Hematopoietic multipotent progenitor cell treated with erythropoietin and hydrocortisone succinate and interleukin-3 and kit ligand, for 17 days (in vitro differentiated cells): ENCODE measurements around the gene MINK1.

Source experiments
- DNase-seq: peaks from one replicate; pipeline ENCODE4 v3.0.0-alpha.2; 2015; ENCODE audit warnings: low spot score

The MINK1 gene

DNA sequence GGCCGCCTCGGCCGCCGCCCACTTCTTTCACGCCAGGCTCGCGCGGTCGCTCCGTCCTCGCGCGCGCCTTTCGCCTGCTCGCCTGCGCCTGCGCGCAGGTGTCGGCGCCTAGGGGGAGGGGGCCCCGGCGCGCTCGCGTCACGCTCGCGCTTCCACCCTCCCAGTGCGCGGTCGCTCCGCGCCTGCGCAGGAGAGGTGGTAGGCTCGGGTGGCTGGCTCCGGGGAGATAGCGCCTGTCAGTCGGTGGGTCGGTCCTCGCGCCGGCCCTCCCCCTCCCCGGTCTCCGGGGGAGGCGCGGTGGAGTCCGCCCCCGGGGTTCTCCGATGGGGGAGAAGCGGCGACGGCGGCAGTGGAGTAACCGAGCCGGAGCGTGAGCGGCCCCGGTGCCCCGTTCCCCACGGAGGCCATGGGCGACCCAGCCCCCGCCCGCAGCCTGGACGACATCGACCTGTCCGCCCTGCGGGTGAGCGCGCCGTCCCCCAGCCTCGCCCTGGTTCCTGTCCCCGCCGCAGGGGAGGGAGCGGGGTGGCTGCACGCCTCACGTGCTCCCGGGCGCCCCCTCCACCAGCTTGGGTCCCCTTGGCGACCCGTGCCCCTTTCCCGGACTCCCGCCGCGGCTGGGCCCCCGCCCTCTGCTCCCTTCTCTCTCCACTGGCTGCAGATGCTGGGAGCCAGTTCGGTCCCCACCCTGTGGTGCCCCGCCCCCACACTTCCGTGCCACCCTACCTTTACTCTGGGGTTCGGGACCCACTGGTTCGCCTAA lies at the start of gene MINK1:
MINK1 (plus strand) TSS at position 163 of the 763 bp plus-strand sequence; CDS start at position 407, 244 bp downstream.
- DNase-seq: peak; percentile 93

- DNase-seq: no peak
These were observed 47.6 kb upstream of the MINK1 start for GRCh38 chr17:4785311-4786105.

DNA sequence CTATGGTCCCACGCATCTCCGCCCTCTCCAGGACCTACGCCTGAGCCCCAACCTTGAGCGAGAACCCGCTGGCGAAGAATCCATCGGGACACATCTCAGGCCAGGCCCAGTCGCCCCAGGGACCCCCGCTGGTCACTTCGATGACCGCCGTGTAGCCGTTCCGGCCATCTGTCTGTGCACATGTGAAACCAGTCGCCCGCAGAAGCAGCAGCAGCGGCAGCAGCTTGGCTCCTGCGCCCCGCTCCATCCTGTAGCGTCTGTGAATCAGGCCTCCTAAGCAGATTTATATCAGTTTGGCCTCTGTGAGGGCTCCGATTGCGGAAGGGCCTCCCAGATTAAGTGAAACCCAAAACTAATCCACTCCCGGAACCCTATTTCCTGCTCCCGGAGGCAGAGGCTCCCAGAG lies 47.0 kb upstream of the MINK1 start, which contains the start of gene VMO1:
VMO1 (minus strand) TSS at position 259 of the 406 bp plus-strand sequence; CDS start at position 247, 12 bp downstream.
- DNase-seq: no peak

- DNase-seq: no peak
These were observed 46.6 kb upstream of the MINK1 start for GRCh38 chr17:4786516-4786915.

- no peak for DNase-seq
These were observed 44.9 kb upstream of the MINK1 start for GRCh38 chr17:4788159-4788806.

DNA sequence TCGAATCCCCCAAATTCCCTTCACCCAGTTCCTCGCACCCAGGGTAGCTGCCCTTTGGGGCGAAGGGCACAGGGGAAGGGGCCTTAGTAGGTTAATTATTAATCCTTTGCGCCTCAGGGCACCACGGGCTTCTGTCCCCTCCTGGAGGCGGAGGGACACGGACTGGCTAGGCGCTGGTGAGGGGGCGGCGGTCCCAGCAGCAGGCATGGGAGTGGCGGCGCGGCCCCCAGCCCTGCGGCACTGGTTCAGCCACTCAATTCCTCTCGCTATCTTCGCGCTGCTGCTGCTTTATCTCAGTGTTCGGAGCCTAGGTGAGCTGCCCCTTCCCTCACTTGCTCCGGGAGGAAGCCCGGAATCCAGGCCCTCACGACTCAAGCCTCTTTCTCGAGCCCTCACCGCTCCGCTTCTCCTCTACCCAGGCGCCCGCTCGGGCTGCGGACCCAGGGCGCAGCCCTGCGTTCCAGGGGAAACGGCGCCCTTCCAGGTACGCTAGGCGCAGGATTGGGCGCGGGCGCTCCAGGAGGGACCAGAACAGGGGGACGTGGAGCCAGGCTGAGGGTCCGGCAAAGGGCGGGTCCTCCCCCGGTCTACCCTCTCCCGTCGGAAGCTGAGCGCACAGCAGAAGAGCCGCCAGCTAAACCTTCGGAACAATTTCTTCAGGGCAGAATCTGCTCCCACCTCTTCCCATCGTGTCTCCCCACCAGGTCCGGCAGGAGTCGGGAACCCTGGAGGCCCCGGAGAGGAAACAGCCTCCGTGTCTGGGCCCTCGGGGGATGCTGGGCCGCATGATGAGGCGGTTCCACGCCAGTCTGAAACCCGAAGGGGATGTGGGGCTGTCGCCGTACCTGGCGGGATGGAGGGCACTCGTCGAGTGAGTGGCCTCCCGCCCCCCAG lies 44.1 kb upstream of the MINK1 start, which contains the start of gene GLTPD2:
GLTPD2 (plus strand) TSS at position 158 of the 894 bp plus-strand sequence; CDS start at position 206, 48 bp downstream.
- no peak for DNase-seq

- DNase-seq: no peak
These were observed 43.5 kb upstream of the MINK1 start for GRCh38 chr17:4789701-4789950.

- peak; percentile 81 for DNase-seq
These were observed 43.0 kb upstream of the MINK1 start for GRCh38 chr17:4789951-4790704.

DNA sequence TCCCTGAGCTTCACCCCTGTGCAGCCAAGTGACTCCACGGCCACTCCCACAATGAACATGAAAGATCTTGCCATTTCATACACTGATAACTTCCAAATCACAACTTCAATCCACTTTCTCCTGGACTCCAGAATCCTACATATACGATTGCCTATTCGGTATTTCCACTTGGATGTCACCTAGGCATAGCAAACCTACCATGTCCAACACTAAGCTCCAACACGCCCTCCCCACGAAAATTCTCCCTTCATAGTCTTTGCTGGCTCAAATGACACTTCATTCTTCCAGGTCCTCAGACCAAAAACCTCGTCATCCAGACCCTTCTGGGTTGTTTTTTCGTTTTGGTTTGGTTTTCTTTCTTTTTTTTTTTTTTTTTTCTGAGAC lies 42.4 kb upstream of the MINK1 start:
- DNase-seq: no peak

DNA sequence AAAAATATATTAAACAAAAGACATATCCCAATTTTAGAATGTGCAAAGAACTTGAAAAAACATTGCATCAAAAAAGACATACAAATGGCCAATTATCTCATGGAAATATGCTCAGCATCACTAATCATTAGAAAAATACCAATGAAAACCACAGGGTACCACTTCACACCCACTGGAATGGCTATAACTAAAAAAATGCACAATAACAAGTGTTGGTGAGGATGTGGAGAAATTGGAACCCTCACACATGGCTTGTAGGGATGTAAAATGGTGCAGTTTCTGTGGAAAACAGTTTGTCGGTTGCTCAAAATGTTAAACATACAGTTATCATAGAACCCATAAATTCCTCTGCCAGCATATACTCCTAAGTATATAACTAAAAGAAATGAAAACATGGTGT lies 38.0 kb upstream of the MINK1 start:
- DNase-seq: no peak

DNA sequence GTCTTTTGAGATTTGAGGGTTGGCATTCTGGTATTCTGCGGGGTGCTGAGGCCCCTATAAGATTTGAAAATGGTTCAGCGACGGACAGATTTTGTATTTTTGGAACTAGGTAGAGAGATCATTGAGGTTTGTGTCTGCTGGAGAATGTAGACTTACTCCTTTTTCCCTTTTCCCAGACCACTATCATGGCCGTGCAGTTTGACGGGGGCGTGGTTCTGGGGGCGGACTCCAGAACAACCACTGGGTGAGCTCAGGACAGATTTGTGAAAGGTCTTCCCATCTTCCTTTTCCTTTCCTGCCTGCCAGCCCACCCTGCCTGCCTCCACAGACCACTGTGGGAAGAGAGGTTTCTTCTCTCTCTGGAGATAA lies 36.6 kb upstream of the MINK1 start:
- peak; percentile 42 for DNase-seq

- DNase-seq: no peak
These were observed 32.5 kb upstream of the MINK1 start for GRCh38 chr17:4800462-4801196.

DNA sequence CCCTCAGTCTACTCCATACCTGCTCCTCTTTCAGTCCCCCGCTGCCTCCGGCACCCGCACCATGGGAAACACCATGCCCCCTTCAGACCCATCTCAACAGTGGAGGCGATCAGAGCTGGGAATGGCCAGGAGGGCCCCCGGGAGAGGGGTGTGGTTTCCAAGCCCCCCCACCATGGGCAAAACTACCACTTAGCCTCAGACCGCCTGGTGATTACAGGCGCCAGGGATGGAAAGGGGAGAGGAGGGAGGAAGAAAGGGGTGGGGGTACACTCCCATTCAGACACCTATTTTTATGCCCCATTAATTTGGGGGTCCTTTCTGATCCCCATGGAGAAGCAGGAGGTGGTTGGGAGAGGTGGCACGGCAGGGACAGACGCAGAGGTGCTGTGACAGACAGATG lies 30.9 kb upstream of the MINK1 start, which contains the start of gene C17orf114:
C17orf114 (minus strand) TSS at position 101 of the 400 bp plus-strand sequence.
- no peak for DNase-seq

DNA sequence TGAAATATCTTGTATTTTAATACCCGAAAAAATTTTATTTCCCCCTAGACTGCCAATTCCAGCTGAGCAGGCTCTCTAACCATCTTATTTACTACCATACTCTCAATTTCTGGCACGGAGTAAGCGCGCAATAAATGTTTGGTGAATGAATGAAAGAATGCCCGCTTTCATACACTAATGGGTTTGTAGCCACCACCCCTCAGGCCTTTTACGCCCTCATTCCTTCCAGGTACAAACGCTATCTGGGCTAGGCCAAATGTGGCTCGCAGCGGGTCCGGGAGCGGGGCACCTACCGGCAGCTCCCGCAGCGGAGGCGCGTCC lies 26.7 kb upstream of the MINK1 start:
- DNase-seq: no peak

DNA sequence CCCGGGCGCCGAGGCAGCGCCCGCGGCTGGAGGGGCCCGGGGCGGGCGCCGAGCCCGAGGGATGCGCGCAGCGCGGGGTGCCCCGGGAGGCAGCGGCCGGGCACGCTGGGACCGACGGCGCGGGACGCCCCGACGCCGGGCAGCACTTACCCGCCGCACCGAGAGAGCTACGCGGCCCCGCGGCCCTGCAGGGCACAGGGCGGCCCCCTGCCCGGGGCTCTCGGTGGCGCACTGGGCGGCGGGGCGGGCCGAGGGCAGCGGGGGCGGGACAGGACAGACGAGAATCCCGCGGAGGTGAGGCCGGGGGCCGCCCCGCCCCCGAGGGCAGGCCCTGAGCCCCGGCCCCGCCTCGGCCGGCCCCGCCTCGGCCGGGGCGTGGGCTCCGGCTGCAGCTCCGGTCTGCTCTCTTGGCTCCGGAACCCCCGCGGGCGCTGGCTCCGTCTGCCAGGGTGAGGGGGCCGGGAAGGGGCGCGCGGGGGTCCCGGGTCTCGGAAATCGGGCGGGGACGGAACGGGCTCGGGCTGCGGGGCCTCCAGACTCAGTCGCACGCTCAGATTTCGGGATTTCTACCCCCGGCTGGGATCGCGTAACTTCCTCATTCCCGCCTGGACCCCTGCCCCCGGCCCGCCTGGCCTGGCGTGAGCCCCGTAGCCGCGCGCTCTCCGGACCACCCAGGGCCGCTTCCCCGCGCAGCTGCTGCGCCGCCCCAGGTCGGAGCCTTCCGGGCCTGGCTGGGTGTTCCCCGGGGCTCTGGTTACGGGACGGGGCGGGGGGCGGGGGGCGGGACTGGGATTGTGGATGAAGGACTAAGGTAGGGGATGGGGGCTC lies 26.1 kb upstream of the MINK1 start, which contains the start of gene PLD2:
PLD2 (plus strand) TSS at position 376 of the 828 bp plus-strand sequence. CDS start 621 bp downstream, outside the sequence.
- DNase-seq: peak; percentile 62

DNA sequence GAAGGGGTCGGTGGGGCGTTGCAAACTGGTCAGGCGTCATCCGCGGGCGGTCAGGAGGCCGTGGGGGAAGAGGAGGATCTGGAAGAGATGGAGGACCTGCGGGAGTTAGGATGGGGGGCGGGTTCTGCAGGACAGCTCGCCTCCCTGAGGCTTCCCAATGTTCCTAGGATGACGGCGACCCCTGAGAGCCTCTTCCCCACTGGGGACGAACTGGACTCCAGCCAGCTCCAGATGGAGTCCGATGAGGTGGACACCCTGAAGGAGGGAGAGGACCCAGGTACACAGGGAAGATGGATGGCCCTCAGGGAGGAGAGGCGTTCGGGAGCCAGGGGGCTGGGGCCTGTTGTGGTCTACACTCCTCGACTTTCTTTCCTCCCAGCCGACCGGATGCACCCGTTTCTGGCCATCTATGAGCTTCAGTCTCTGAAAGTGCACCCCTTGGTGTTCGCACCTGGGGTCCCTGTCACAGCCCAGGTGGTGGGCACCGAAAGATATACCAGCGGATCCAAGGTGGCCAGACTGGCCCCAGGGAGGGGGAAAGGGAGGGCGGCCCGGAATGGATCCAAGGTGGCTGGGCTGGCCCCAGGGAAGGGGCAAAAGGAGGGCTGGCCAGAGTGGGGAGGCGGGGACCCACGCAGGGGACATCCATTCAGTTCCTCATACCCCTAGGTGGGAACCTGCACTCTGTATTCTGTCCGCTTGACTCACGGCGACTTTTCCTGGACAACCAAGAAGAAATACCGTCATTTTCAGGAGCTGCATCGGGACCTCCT lies 25.3 kb upstream of the MINK1 start:
- DNase-seq: no peak

DNA sequence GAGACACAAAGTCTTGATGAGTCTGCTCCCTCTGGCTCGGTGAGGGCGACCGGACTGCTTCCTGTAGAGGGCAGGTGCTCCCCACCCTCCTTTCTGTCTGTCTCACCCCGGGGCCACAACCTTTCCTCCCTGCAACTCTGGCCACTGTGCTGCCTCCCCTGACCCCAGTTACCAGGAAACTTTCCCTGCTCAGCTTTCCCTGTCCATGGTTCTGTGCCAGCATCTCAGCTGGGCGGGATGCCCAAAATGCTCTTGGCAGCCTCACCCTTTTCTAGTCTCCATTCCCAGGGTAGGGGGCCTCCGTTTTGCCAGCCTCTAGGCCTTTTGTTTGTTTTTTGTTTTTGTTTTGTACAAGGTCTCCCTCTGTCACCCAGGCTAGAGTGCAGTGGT lies 24.8 kb upstream of the MINK1 start:
- no peak for DNase-seq

GRCh38 chr17:4810696-4811290 lies 22.3 kb upstream of the MINK1 start:
- no peak for DNase-seq
